GM12878 (cell line): Measurements from ENCODE around the gene RBMS3. TPM values are rescaled to one million over a fixed set of nuclear protein-coding genes. Genes with fewer than 3 reads are reported as not detected.

Experiments used
- ATAC-seq: fragments of 200-7000 bp; cut with Tn5 transposase; 3 replicates; pipeline ENCODE4 v1.9.1; 2020; ENCODE audit warnings: mild to moderate bottlenecking, moderate library complexity
- BruUV-seq: library from RNA; stranded (reverse); fragments of 400-500 nt; replicated peaks from 2 replicates; lab custom pipeline; 2021; lab: Mats Ljungman, UMichigan
- CTCF ChIA-PET: fragments of 300-600 bp; sonication (Branson Sonifier 250); formaldehyde crosslinking; extraction: SDS; loops from one replicate; lab custom pipeline; 2021; ENCODE audit warnings: inconsistent platforms; lab: Yijun Ruan, JAX
- POLR2A ChIA-PET: fragments of 350-600 bp; formaldehyde crosslinking; extraction: SDS; loops from one replicate; lab custom pipeline; 2021; ENCODE audit warnings: inconsistent platforms; lab: Charles Lee
- RAD21 ChIA-PET: fragments of 300-600 bp; sonication (Branson Sonifier 250); formaldehyde crosslinking; loops from one replicate; lab custom pipeline; 2023; ENCODE audit warnings: antibody characterized with exemption; ENCODE audit not compliant: unreplicated experiment; lab: Charles Lee
- SMC1A ChIA-PET: fragments of 300-600 bp; sonication (Branson Sonifier 250); formaldehyde crosslinking; loops from one replicate; lab custom pipeline; 2023; ENCODE audit not compliant: unreplicated experiment, uncharacterized antibody; lab: Charles Lee
- DNase-seq: peaks from one replicate; pipeline ENCODE4 v3.0.0-alpha.2; 2011; ENCODE audit warnings: low read depth, low spot score
- FAIRE-seq: peaks from 3 replicates; lab custom pipeline; 2011; peaks lifted over from hg19 to GRCh38; lab: Jason Lieb, UNC
- H2AFZ ChIP-seq: 2 replicates; pipeline ENCODE4 v1.6.0; 2011; ENCODE audit warnings: low read depth, low read length, control low read depth; ENCODE audit not compliant: control insufficient read depth
- H3K27ac ChIP-seq: 2 replicates; pipeline ENCODE4 v1.5.1; 2011; ENCODE audit warnings: control low read depth; ENCODE audit not compliant: control insufficient read depth, insufficient read depth
- H3K27me3 ChIP-seq, 2 experiments: replicated peaks in 1 of 2; 2 replicates each; pipeline versions ENCODE4 v1.6.0 to v1.6.1; 2011; ENCODE audit warnings: low read length in 1 of 2; ENCODE audit not compliant: control insufficient read depth in 2 of 2, insufficient read depth in 2 of 2
- H3K36me3 ChIP-seq, 2 experiments: 2 replicates each; pipeline ENCODE4 v1.5.1; 2011; ENCODE audit warnings: low read length in 1 of 2; ENCODE audit not compliant: control insufficient read depth in 2 of 2, insufficient read depth in 2 of 2
- H3K4me1 ChIP-seq: 2 replicates; pipeline ENCODE4 v1.6.1; 2011; ENCODE audit warnings: mild to moderate bottlenecking, low read length, moderate library complexity, mixed read lengths; ENCODE audit not compliant: control insufficient read depth, insufficient read depth
- H3K4me2 ChIP-seq: 2 replicates; pipeline ENCODE4 v1.6.0; 2011; ENCODE audit warnings: control low read depth; ENCODE audit not compliant: control insufficient read depth, insufficient read depth
- H3K4me3 ChIP-seq: fragments of 200-600 bp; sonication (generic); 2 replicates; pipeline ENCODE4 v1.5.1; 2016
- H3K79me2 ChIP-seq: 2 replicates; pipeline ENCODE4 v1.6.0; 2011; ENCODE audit warnings: low read length; ENCODE audit not compliant: control insufficient read depth, insufficient read depth
- H3K9ac ChIP-seq: 2 replicates; pipeline ENCODE4 v1.8.0; 2011; ENCODE audit warnings: low read length, control low read depth, mixed read lengths; ENCODE audit not compliant: control insufficient read depth, insufficient read depth
- H3K9me3 ChIP-seq: replicated peaks from 3 replicates; pipeline ENCODE4 v1.5.1; 2011; ENCODE audit warnings: mild to moderate bottlenecking, low read length; ENCODE audit not compliant: control insufficient read depth, insufficient read depth
- H4K20me1 ChIP-seq: 2 replicates; pipeline ENCODE4 v1.6.0; 2011; ENCODE audit not compliant: control insufficient read depth, insufficient read depth
- CTCF ChIP-seq, 3 experiments: IDR thresholded peaks in 2 of 3; conservative IDR thresholded peaks in 1 of 3; 2 replicates each; pipeline ENCODE4 v1.5.1; 2011; ENCODE audit warnings: low read depth in 3 of 3, low read length in 3 of 3, mild to moderate bottlenecking in 3 of 3, control low read depth in 2 of 3, moderate library complexity in 2 of 3, inconsistent platforms in 1 of 3, mixed read lengths in 1 of 3; ENCODE audit not compliant: control insufficient read depth in 2 of 3, insufficient read depth in 1 of 3; ENCODE audit errors: extremely low read depth in 1 of 3
- IRF4 ChIP-seq: IDR thresholded peaks from 2 replicates; pipeline ENCODE4 v1.6.1; 2011; ENCODE audit warnings: low read depth, low read length
- KLF5 ChIP-seq: fragments of 450-650 bp; IDR thresholded peaks from 2 replicates; pipeline ENCODE4 v1.6.1; 2014; ENCODE audit warnings: mild to moderate bottlenecking; ENCODE audit not compliant: partially characterized antibody
- NBN ChIP-seq: fragments of 450-650 bp; IDR thresholded peaks from 2 replicates; pipeline ENCODE4 v1.6.1; 2016
- NFXL1 ChIP-seq: fragments of 450-650 bp; IDR thresholded peaks from 2 replicates; pipeline ENCODE4 v1.6.1; 2017; ENCODE audit warnings: antibody characterized with exemption, mild to moderate bottlenecking, borderline replicate concordance
- RB1 ChIP-seq: fragments of 450-650 bp; formaldehyde crosslinking; IDR thresholded peaks from 2 replicates; pipeline ENCODE4 v1.6.1; 2017; ENCODE audit warnings: mild to moderate bottlenecking, borderline replicate concordance
- RUNX3 ChIP-seq: IDR thresholded peaks from 2 replicates; pipeline ENCODE4 v1.6.1; 2012; ENCODE audit warnings: low read length, inconsistent platforms
- STAT1 ChIP-seq: fragments of 450-650 bp; conservative IDR thresholded peaks from 2 replicates; pipeline ENCODE4 v1.6.1; 2014; ENCODE audit warnings: antibody characterized with exemption, mild to moderate bottlenecking
- TBL1XR1 ChIP-seq: IDR thresholded peaks from 2 replicates; pipeline ENCODE4 v1.6.1; 2012; ENCODE audit warnings: low read depth, low read length, improper control_type of control experiment
- WGBS: methylation state at CpG from one replicate; pipeline ENCODE4 v1.1.6; 2016; ENCODE audit warnings: low lambda C conversion rate; ENCODE audit not compliant: insufficient replicate concordance, insufficient coverage; ENCODE audit errors: missing lambda C conversion rate; 5-methylcytosine and 5-hydroxymethylcytosine counted together
- in situ Hi-C: fragments of 300-500 bp; cut with MboI; formaldehyde crosslinking; loops from 9 replicates; pipeline ENCODE4 v1.14.3; 2018; ENCODE audit warnings: mixed read lengths
- intact Hi-C: fragments of 100-400 bp; cut with micrococcal nuclease; formaldehyde crosslinking; loops from one replicate; pipeline ENCODE4 v1.14.2; 2022; ENCODE audit not compliant: unreplicated experiment
- polyA plus RNA-seq, 11 experiments: library from polyadenylated mRNA; depleted of rRNA in 4 of 11; unstranded in 6 of 11; stranded (reverse) in 5 of 11; fragments of >200 nt; fragmentation: Nextera tagmentation in 4 of 11; fragmentation: Illumina TruSeq in 1 of 11; extraction: Ambion mirVana in 4 of 11; extraction: Trizol in 1 of 11; gene quantifications; 1 replicate in 1 of 11; 2 replicates in 10 of 11; pipeline versions ENCODE4 v1.2.1 to v1.2.3, GENCODE V29; 2011 to 2016; ENCODE audit warnings: inconsistent platforms in 2 of 11, missing spikeins in 2 of 11, low read depth in 1 of 11
- total RNA-seq, 4 experiments: library from RNA; depleted of rRNA in 3 of 4; stranded (reverse); fragments of >200 nt in 3 of 4; fragmentation: Illumina TruSeq in 1 of 4; extraction: Trizol in 1 of 4; gene quantifications; 2 replicates each; pipeline versions ENCODE4 v1.2.1 to v1.2.3, GENCODE V29; 2013 to 2021

The RBMS3 gene
- total and polyA plus RNA-seq, 10 of the 15 experiments (the other 5 are each of a cell fraction or from before 2014, with no cell fraction given) = 0.79 to 4.7 (median 3.1) TPM

- Histone ChIP-seq H4K20me1 (no peaks in the 10 kb centered on the region), H3K4me3 (no peak overlapping the region), H3K4me2 (no peak overlapping the region), H3K9me3 (no peaks in the 10 kb centered on the region), H2AFZ (no peak overlapping the region), H3K27ac (no peak overlapping the region), H3K36me3 (no peaks in the 10 kb centered on the region), H3K27me3 (no peaks in the 10 kb centered on the region), H3K4me1 (no peaks in the 10 kb centered on the region), H3K9ac (no peak overlapping the region), H3K79me2 (no peaks in the 10 kb centered on the region)
- FAIRE-seq (no peak), ATAC-seq (no peak), DNase-seq (no peak)
- intact Hi-C loops = no loop called here
- ChIA-PET RAD21 (interaction anchor here (0.9 to 1.3 kb wide), 2 partner anchors 34 to 163 kb away, joined by 3 to 4 read pairs; no protein-coding TSS in a partner anchor), POLR2A (no interaction called here), SMC1A (interaction anchor here (0.7 to 2.1 kb wide), 10 partner anchors 9 to 136 kb away, joined by 3 to 7 read pairs (median 4); no protein-coding TSS in a partner anchor), CTCF (interaction anchor here (1.0 kb wide), 1 partner anchor 11 kb away, joined by 4 read pairs; no protein-coding TSS in a partner anchor)
- 24% methylated on average over 7 of the region's 7 CpGs for WGBS
- no peak for TF ChIP-seq CTCF (IDR thresholded peaks at IDR 0.05 in 2 of 3, conservative IDR thresholded peaks at IDR 0.05 in 1 of 3; ENCODE audit: control insufficient read depth in 2 of 3, extremely low read depth in 1 of 3, insufficient read depth in 1 of 3, low read depth in 3 of 3, low read length in 3 of 3)
- no peak for TF ChIP-seq KLF5
- no peak for TF ChIP-seq RB1
- no peak for TF ChIP-seq STAT1
- TF ChIP-seq TBL1XR1 = no peak
- TF ChIP-seq IRF4 = no peak
- TF ChIP-seq NBN = no peak
- no peak for TF ChIP-seq RUNX3
- TF ChIP-seq NFXL1 = no peak
- no TSS peak for BruUV-seq
- in situ Hi-C loops = no loop called here
Observed at GRCh38 chr3:29453284-29454001, 172.6 kb downstream of the RBMS3 start.
